HepG2 (cell line): ENCODE results near the gene CLASP1.

Experiments
- CTCF ChIP-seq: sonication (generic); formaldehyde crosslinking; IDR thresholded peaks from 2 replicates; pipeline ENCODE4 v1.5.0; 2020; ENCODE audit warnings: mild to moderate bottlenecking, missing genetic modification reagents, moderate library complexity
- EP300 ChIP-seq, 3 experiments: sonication (generic) in 1 of 3; formaldehyde crosslinking in 1 of 3; IDR thresholded peaks; 2 replicates each; pipeline versions ENCODE4 v1.5.1 to v1.6.1; 2011 to 2020; ENCODE audit warnings: low read depth in 2 of 3, low read length in 2 of 3, borderline replicate concordance in 1 of 3, improper control_type of control experiment in 1 of 3, mild to moderate bottlenecking in 1 of 3, missing genetic modification reagents in 1 of 3, moderate library complexity in 1 of 3
- HDAC6 ChIP-seq: fragments of 200-600 bp; sonication (generic); IDR thresholded peaks from 2 replicates; pipeline ENCODE4 v1.7.0; 2017; ENCODE audit warnings: mild to moderate bottlenecking, antibody characterized with exemption, low read length, low read depth
- NCOA2 ChIP-seq: sonication (generic); formaldehyde crosslinking; IDR thresholded peaks from 2 replicates; pipeline ENCODE4 v1.8.0; 2022; ENCODE audit warnings: inconsistent platforms
- ZNF225 ChIP-seq: sonication (generic); formaldehyde crosslinking; IDR thresholded peaks from 2 replicates; pipeline ENCODE4 v1.4.0; 2020; ENCODE audit warnings: mild to moderate bottlenecking, missing genetic modification reagents

GRCh38 chr2:121435790-121436189, 213.5 kb downstream of the CLASP1 start:
- TF ChIP-seq NCOA2 (CRISPR knock-in tag) (no peak), EP300 (IDR thresholded peaks at IDR 0.05; ENCODE audit: low read depth in 2 of 2, low read length in 2 of 2) (no peak), EP300 (CRISPR knock-in tag; IDR thresholded peaks at IDR 0.05; ENCODE audit: borderline replicate concordance) (no peak), CTCF (no peak), ZNF225 (CRISPR knock-in tag) (no peak), HDAC6 (no peak)
